Right forelimb (tissue), 1 donor: ENCODE results near the gene PPFIA3.
"Not testable (repeated sequence)": the region's sequence is repeated elsewhere in the genome, so short reads cannot be mapped to it uniquely, and the experiment has no call there.

ENCODE experiments used
- DNase-seq: peaks from one replicate; pipeline ENCODE4 v3.0.0-alpha.2; 2018

Gene PPFIA3

GRCh38 chr19:49119411-49120324, at the start of gene PPFIA3:
Gene PPFIA3 (plus strand): TSS chr19:49119544. CDS start chr19:49127874, 8,330 bp downstream.
- peak; percentile 82 for DNase-seq

- DNase-seq = no peak
Observed at GRCh38 chr19:49070416-49070815, 48.9 kb upstream of the PPFIA3 start.

- no peak for DNase-seq
Observed at GRCh38 chr19:49071860-49072547, 47.3 kb upstream of the PPFIA3 start.

GRCh38 chr19:49073514-49074378, 45.6 kb upstream of the PPFIA3 start:
- no peak for DNase-seq

- DNase-seq = not testable (repeated sequence)
Observed at GRCh38 chr19:49074869-49075268, 44.5 kb upstream of the PPFIA3 start.

GRCh38 chr19:49080392-49080791, 39.0 kb upstream of the PPFIA3 start:
- no peak for DNase-seq

- no peak for DNase-seq
Observed at GRCh38 chr19:49081273-49081672, 38.1 kb upstream of the PPFIA3 start.

- DNase-seq = no peak
Observed at GRCh38 chr19:49084206-49085019, 34.9 kb upstream of the PPFIA3 start.

- peak; percentile 100 for DNase-seq
Observed at GRCh38 chr19:49085020-49085867, 34.1 kb upstream of the PPFIA3 start, which contains the start of gene SNRNP70. Gene SNRNP70 (plus strand): TSS chr19:49085451. CDS start chr19:49086415, 964 bp downstream.

GRCh38 chr19:49085868-49086232, 33.5 kb upstream of the PPFIA3 start:
- DNase-seq = no peak

- no peak for DNase-seq
Observed at GRCh38 chr19:49086296-49086695, 33.0 kb upstream of the PPFIA3 start.

- DNase-seq = no peak
Observed at GRCh38 chr19:49091391-49092038, 27.8 kb upstream of the PPFIA3 start.

GRCh38 chr19:49092686-49093085, 26.7 kb upstream of the PPFIA3 start:
- no peak for DNase-seq

GRCh38 chr19:49094505-49095482, 24.6 kb upstream of the PPFIA3 start:
- DNase-seq = no peak

- peak; percentile 78 for DNase-seq
Observed at GRCh38 chr19:49097453-49098288, 21.7 kb upstream of the PPFIA3 start.

- DNase-seq = no peak
Observed at GRCh38 chr19:49098795-49099194, 20.5 kb upstream of the PPFIA3 start.

GRCh38 chr19:49101160-49101559, 18.2 kb upstream of the PPFIA3 start:
- no peak for DNase-seq

GRCh38 chr19:49102303-49102702, 17.0 kb upstream of the PPFIA3 start:
- DNase-seq = no peak
